ENCODE measurements around the gene USH1C. TPM values are rescaled to one million over a fixed set of nuclear protein-coding genes. Genes with fewer than 3 reads are reported as not detected.

The USH1C gene
- total and polyA plus RNA-seq, 8 donors = 0.23 to 1.2 (median 0.59) TPM; not detected in 1

GRCh38 chr11:17552392-17553248 is 8.4 kb upstream of the USH1C start:
- DNase-seq (no peak), ATAC-seq (no peak)
- Histone ChIP-seq H3K27ac (no peak overlapping the region), H3K9me3 (no peaks in the 10 kb centered on the region), H3K4me3 (no peak overlapping the region), H3K36me3 (no peaks in the 10 kb centered on the region), H3K27me3 (peaks cover 0 to 23% of the 10 kb centered on the region in 2 donors), H3K4me1 (no peaks in the 10 kb centered on the region)
- intact Hi-C loops (cut with DNase I) = no loop called here
- TF ChIP-seq CTCF (IDR thresholded peaks at IDR 0.05) = no peak

GRCh38 chr11:17552041-17552355 is 7.8 kb upstream of the USH1C start:
- intact Hi-C loops (cut with DNase I) = no loop called here
- DNase-seq = no peak
- H3K27ac ChIP-seq = no peak overlapping the region
- no peak for ATAC-seq
- no peaks in the 10 kb centered on the region for H3K4me1 ChIP-seq
- no peak overlapping the region for H3K4me3 ChIP-seq
- H3K36me3 ChIP-seq = no peaks in the 10 kb centered on the region
- no peak for TF ChIP-seq CTCF (IDR thresholded peaks at IDR 0.05)
- no peaks in the 10 kb centered on the region for H3K9me3 ChIP-seq
- peaks cover under 1 to 25% of the 10 kb centered on the region in 2 donors for H3K27me3 ChIP-seq

- Histone ChIP-seq H3K4me3 (no peak overlapping the region), H3K4me1 (no peaks in the 10 kb centered on the region), H3K36me3 (no peaks in the 10 kb centered on the region), H3K27me3 (peaks cover 4 to 30% of the 10 kb centered on the region in 2 donors), H3K27ac (no peak overlapping the region), H3K9me3 (no peaks in the 10 kb centered on the region)
- intact Hi-C loops (cut with DNase I) = no loop called here
- ATAC-seq (no peak), DNase-seq (no peak)
- TF ChIP-seq CTCF (IDR thresholded peaks at IDR 0.05) = no peak
Measured at GRCh38 chr11:17551347-17552040, 7.3 kb upstream of the USH1C start.

- intact Hi-C loops (cut with DNase I) = no loop called here
- no peak overlapping the region for H3K4me3 ChIP-seq
- TF ChIP-seq CTCF (IDR thresholded peaks at IDR 0.05) = no peak
- H3K27me3 ChIP-seq = peaks cover 4 to 37% of the 10 kb centered on the region in 2 donors
- H3K9me3 ChIP-seq = no peaks in the 10 kb centered on the region
- no peak overlapping the region for H3K27ac ChIP-seq
- no peaks in the 10 kb centered on the region for H3K36me3 ChIP-seq
- ATAC-seq (no peak), DNase-seq (no peak)
- H3K4me1 ChIP-seq = no peaks in the 10 kb centered on the region
Measured at GRCh38 chr11:17550450-17551346, 6.5 kb upstream of the USH1C start.

Measured in left lung (tissue), 10 donors.